Fibroblast of lung (primary cell): ENCODE measurements around the gene TFF1.

Source experiments
- EZH2 ChIP-seq: IDR thresholded peaks from 2 replicates; pipeline ENCODE4 v1.5.1; 2012; ENCODE audit warnings: low read length, control low read depth, mild to moderate bottlenecking; ENCODE audit errors: missing control alignments
- TF ChIP-seq, protein P1 (sequence below), 2 donors: IDR thresholded peaks in 1 of 2; conservative IDR thresholded peaks in 1 of 2; 1 replicate in 1 of 2; 2 replicates in 1 of 2; pipeline ENCODE4 v1.5.1; 2011 to 2012; ENCODE audit warnings: low read length in 2 of 2, control low read depth in 1 of 2, inconsistent platforms in 1 of 2, low read depth in 1 of 2, mild to moderate bottlenecking in 1 of 2

DNA sequence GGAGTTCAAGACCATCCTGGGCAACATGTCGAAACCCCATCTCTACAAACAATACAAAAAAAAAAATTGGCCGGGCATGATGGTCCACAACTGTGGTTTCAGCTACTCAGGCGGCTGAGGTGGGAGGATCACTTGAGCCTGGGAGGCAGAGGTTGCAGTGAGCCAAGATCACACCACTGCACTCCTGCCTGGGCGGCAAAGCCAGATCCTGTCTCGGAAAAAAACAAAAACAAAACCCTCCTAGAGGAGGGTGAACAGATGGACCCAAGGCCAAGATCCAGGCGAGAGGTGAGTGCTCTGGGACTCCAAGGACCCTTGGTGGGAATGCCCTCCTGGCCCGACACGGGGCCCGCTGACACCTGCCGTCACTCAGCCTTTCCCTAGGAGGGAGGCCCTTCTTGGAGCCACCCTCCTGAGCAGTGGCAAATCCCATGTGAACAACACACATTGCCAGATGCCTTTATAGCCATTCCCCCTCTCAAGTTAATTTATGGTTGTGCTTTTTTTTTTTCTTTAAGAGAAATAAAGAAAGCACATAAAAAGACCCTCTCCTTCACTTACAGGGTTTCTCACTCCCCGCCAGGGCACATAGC lies 15.9 kb downstream of the TFF1 start:
- TF ChIP-seq, protein P1, sequence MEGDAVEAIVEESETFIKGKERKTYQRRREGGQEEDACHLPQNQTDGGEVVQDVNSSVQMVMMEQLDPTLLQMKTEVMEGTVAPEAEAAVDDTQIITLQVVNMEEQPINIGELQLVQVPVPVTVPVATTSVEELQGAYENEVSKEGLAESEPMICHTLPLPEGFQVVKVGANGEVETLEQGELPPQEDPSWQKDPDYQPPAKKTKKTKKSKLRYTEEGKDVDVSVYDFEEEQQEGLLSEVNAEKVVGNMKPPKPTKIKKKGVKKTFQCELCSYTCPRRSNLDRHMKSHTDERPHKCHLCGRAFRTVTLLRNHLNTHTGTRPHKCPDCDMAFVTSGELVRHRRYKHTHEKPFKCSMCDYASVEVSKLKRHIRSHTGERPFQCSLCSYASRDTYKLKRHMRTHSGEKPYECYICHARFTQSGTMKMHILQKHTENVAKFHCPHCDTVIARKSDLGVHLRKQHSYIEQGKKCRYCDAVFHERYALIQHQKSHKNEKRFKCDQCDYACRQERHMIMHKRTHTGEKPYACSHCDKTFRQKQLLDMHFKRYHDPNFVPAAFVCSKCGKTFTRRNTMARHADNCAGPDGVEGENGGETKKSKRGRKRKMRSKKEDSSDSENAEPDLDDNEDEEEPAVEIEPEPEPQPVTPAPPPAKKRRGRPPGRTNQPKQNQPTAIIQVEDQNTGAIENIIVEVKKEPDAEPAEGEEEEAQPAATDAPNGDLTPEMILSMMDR (conservative IDR thresholded peaks at IDR 0.05 in 1 of 2, IDR thresholded peaks at IDR 0.05 in 1 of 2; ENCODE audit: low read depth in 1 of 2, low read length in 2 of 2): no peak
- TF ChIP-seq EZH2: no peak
